ENCODE measurements around the gene ACAD9.
"Not testable (repeated sequence)": the region's sequence is repeated elsewhere in the genome, so short reads cannot be mapped to it uniquely, and the experiment has no call there.

ACAD9 gene

DNA sequence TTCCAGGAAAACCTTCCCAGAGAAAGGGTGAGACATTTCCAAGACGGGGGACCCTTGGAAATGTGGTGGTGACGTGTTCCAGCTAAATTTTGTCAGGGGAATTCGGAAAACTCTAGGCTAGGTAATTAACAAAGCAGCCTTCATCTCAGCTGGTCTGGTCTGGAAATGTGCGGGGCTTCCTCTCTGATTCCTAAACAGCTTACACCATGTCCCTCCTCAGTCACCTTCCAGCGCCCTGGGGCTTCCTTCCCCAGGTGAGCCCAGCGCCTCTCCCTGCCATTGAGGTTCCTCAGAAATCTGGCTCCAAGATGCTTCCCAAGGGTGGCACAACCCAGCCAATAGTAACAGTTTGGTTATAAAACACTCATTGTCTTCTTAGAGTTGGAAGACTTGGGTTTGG lies 571 bp downstream of the ACAD9 start:
- TF ChIP-seq, protein P1, sequence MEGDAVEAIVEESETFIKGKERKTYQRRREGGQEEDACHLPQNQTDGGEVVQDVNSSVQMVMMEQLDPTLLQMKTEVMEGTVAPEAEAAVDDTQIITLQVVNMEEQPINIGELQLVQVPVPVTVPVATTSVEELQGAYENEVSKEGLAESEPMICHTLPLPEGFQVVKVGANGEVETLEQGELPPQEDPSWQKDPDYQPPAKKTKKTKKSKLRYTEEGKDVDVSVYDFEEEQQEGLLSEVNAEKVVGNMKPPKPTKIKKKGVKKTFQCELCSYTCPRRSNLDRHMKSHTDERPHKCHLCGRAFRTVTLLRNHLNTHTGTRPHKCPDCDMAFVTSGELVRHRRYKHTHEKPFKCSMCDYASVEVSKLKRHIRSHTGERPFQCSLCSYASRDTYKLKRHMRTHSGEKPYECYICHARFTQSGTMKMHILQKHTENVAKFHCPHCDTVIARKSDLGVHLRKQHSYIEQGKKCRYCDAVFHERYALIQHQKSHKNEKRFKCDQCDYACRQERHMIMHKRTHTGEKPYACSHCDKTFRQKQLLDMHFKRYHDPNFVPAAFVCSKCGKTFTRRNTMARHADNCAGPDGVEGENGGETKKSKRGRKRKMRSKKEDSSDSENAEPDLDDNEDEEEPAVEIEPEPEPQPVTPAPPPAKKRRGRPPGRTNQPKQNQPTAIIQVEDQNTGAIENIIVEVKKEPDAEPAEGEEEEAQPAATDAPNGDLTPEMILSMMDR (IDR thresholded peaks at IDR 0.05; ENCODE audit: low read depth, low read length, missing control alignments): no peak
- peak overlapping the region; percentile 84 for H3K4me3 ChIP-seq (ENCODE audit: low read depth, low read length)
- DNase-seq (ENCODE audit: low read depth): no peak

DNA sequence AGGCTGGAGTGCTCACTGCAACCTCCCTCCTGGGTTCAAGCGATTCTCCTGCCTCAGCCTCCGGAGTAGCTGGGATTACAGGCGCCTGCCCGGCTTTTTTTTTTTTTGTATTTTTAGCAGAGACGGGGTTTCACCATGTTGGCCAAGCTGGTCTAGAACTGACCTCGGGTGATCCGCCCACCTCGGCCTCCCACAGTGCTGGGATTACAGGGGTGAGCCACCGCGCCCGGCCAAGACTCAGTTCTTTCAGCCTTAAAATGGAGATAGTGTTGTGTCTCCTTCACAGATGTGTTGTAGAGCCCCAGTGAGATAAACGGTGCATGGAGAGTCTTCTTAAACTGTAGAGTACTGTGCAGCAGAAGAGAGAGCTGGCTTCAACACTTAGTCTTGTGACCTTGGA lies 1.0 kb downstream of the ACAD9 start:
- not testable (repeated sequence) for DNase-seq (ENCODE audit: low read depth)
- H3K4me3 ChIP-seq (ENCODE audit: low read depth, low read length): peak overlapping the region; percentile 84

DNA sequence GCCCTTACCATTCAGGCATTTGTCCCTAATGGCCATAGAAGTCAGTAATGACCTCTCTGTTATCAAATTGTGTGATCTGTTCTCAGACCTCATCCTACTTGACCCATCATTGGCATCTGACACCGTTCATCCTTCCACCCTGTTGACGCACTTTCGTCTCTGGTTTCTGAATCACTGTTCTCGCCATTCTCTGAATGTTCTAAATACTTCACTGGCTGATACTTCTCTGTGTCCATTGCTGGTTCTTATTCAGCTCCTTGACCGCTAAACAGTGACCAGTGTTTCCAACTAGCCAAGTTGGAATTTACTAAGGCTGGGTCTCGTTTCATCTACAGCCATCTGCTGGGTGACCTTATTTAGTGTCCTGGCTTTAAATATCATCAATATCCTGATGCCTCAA lies 2.2 kb downstream of the ACAD9 start:
- no peak for DNase-seq (ENCODE audit: low read depth)
- TF ChIP-seq, protein P1 (IDR thresholded peaks at IDR 0.05; ENCODE audit: low read depth, low read length, missing control alignments): no peak
- no peak overlapping the region for H3K4me3 ChIP-seq (ENCODE audit: low read depth, low read length)

DNA sequence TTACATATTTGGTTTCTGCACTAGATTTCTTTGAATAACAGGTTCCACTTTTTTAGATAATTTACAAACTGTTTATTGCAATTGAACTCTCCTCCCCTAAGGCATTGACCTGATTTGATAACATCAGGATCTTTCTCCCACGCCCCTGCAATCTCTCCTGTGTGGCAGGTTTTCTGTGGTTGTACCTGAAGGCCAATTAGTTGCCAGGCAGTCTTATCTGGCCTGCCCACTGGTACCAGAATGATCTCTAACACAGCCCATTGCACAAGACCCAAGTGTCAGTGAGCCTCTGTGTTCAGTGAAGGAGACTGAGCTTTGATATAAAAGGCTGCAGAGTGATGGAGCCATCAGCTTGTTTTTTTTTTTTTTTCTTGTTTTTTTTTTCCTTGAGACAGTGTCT lies 3.3 kb downstream of the ACAD9 start:
- H3K4me3 ChIP-seq (ENCODE audit: low read depth, low read length): no peak overlapping the region
- no peak for DNase-seq (ENCODE audit: low read depth)
- TF ChIP-seq, protein P1 (IDR thresholded peaks at IDR 0.05; ENCODE audit: low read depth, low read length, missing control alignments): no peak

DNA sequence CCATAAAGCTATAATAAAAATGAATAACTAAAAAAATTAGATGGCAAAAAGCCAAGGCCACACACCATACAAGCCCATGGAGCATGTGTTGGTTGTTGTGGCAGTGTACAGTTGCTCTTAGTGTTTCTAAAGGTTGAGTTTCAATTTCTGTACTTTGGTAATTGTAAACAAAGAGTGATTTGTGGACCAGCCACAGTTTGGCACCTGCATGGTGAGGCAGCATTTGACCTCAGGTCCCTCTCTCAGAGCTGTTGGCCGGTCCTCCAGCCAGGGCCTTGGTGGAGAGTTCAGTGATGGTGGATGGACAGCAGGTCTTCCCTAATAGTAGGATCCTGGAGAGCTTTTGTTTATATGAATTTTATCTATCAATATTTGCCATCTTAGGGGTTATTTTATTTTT lies 5.6 kb downstream of the ACAD9 start:
- no peak overlapping the region for H3K4me3 ChIP-seq (ENCODE audit: low read depth, low read length)
- no peak for DNase-seq (ENCODE audit: low read depth)
- TF ChIP-seq, protein P1 (IDR thresholded peaks at IDR 0.05; ENCODE audit: low read depth, low read length, missing control alignments): no peak

DNA sequence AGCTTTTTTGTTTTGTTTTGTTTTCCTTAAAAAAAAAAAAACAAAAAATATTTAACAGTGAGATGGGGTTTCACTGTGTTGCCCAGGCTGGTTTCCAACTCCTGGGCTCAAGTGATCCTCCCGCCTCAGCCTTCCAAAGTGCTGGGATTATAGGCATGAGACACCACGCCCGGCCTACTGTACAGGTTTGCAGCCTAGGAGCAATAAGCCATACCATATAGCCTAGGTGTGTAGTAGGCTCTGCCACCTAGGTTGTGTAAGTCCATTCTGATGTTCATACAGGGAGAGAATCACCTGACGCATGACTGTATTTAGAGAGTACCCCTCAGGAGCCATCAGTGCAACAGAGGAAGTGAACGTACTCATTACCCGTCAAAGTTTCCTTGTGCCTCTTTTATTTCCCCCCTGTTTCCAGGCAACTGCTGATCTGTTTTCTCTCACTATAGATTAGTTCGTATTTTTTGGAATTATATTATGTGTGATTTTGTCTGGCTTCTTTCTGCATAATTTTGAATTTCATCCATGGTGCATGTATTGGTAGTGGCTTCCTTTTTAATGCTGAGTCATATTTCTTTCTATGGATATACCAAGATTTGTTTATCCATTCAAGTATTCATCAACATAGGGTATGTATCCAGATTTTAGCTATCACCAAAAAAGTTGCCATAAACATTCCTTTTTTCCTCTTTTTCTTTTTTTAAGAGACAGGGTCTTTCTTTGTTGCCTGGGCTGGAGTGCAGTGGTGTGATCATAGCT lies 9.9 kb downstream of the ACAD9 start:
- DNase-seq (ENCODE audit: low read depth): no peak
- TF ChIP-seq, protein P1 (IDR thresholded peaks at IDR 0.05; ENCODE audit: low read depth, low read length, missing control alignments): no peak
- no peak overlapping the region for H3K4me3 ChIP-seq (ENCODE audit: low read depth, low read length)

DNA sequence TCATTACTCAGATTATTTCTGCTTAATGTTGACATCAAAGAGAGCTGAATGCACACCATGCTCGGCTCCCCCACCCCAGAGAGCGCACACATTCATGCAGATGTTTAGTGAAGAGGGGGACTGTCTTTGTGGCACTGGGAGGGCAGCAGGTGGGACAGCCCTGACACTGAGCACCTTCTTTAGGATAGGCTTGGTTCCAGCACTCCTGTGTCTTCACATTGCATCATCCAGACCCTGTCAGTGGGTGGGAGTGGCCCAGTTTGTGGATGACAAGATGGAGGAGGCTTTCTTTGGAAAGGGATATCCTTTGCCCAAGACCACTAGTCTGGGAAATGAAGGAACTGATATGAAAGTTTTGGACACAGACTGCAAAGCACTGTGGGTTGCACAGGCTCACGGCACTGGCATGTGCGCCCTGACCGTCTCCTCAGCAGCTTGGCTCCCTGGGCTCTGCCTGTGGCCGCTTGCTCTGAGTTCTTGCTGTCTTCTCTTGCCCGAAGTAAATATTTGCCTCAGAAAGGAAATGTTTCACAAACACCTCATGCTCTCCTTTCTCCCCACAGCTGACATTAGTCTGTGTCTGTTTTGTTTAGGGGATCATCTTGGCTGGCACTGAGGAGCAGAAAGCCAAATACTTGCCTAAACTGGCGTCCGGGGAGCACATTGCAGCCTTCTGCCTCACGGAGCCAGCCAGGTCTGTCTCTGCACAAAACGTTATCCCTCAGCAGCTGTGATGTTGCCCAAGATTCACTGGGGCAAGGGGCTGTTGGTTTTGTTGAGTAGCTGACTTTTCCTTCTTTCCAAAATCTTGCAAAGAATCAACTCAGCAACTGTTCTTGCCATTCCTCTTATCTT lies 16.6 kb downstream of the ACAD9 start:
- no peak for DNase-seq (ENCODE audit: low read depth)
- H3K4me3 ChIP-seq (ENCODE audit: low read depth, low read length): no peak overlapping the region
- TF ChIP-seq, protein P1 (IDR thresholded peaks at IDR 0.05; ENCODE audit: low read depth, low read length, missing control alignments): no peak

Measured in GM12864 (cell line).